Activated CD4-positive, CD25-positive, alpha-beta regulatory T cell treated with anti-CD3 and anti-CD28 coated beads, Interleukin-2, amount 50 U/mL, for 24 hours (primary cell): ENCODE data around the gene TNS1.
"Not testable (repeated sequence)": the region's sequence is repeated elsewhere in the genome, so short reads cannot be mapped to it uniquely, and the experiment has no call there.

ENCODE experiments used
- ATAC-seq, 2 donors: fragments of 150-1000 bp; cut with Tn5 transposase; one replicate each; pipeline ENCODE4 v1.10.0; 2021; ENCODE audit warnings: mild to moderate bottlenecking in 1 of 2, moderate library complexity in 1 of 2

Gene TNS1

GRCh38 chr2:218029366-218030360 lies 26.9 kb upstream of the TNS1 start:
- no peak for ATAC-seq

- ATAC-seq: no peak
Observed at GRCh38 chr2:218028562-218029348, 26.0 kb upstream of the TNS1 start.

- no peak for ATAC-seq
Observed at GRCh38 chr2:218028189-218028495, 25.3 kb upstream of the TNS1 start.

DNA sequence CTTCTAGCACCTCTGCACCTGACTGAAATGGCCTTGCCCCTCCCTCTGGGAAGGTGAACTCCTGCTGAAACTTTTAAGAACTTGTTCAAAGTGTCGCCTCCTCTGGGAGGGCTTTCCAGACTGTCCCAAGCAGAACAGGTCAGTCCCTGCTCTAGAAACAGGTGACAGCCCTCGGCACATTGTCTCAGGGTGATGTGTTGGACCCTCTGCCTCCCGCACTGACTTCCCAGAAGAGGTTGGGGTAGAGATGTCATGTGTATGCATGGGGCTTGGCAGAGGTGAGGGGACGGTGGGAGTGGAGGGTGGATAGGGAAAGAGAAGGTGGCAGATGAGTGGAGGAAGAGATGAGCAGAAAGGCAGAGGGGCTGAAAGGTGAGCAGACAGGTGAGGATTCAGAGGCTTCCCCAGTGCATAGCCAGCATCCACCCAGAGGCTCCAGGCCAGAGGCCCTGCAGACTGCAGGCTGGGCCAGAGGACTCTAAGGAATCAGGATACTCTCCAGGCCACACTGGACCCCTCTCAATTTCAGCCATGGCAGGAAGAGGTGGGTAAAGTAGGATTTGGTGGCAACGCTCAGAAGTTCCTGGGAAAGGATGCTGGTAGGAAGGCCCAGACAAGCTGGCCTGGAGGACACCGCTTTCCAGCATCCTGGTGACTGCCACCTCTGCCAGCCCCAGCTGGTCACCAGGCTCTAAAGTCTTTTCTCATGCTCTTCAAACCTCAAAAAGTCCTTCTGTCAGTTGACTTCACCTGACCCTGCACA lies 24.8 kb upstream of the TNS1 start:
- no peak for ATAC-seq

- ATAC-seq: no peak
Observed at GRCh38 chr2:218026676-218027425, 24.1 kb upstream of the TNS1 start.

DNA sequence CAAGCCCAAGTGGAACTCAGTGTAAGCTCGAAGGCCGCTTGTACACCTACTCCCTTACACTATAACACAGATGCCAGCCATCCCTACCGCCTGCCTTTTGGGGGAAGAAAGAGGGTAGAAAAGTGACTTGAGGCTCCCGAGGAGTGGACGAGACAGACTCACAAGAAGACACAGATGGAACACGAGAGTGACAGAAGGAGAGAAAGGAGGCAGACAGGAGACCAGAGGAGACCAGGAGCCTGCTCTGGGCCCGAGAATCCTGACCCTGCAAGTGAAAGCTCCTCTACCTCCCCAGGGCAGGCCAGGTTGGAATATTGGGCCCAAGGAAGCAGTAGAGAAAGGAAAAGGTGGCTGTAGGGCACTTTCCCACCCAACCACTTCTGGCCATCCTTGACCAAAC lies 23.4 kb upstream of the TNS1 start:
- ATAC-seq: no peak

DNA sequence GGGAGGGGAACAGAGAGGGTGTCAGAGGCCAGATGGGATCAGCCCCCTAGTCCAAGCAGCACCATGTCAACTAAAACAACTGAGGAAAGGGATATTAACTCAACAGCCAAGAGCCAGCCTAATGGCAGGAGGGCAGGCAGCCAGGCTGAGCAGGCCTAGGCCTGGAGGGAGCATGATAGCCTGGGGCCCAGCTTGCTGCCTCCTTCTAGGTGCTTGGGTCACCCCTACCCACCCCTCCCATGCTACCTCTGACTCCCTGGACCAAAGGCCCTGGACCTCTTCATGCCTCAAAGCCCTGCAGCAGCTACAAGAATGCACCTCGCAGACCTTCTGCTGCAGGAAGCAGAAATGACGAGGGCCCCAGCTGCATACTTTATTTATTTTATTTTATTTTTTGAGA lies 22.1 kb upstream of the TNS1 start:
- no peak for ATAC-seq

DNA sequence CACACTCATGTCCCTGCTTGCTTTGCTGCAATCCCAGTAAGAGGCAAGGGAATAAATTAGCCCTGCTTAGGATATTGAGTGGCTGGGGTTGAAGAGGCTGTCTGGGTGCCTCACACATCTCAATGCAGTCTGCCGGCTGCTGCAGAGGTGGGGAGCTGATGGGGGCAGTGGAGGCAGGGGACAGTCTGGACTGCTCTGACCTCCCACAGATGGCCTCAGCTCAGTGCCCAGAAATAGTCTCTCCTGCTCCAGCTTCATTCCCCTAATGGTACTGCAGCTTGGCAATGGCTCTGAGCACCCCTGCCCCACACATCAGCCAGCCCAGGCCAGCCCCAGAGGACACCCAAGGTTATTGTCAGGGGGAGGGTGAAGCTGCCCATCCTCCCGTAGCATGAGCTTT lies 21.5 kb upstream of the TNS1 start:
- ATAC-seq: no peak

GRCh38 chr2:218023636-218024035 lies 20.8 kb upstream of the TNS1 start:
- ATAC-seq: no peak

- ATAC-seq: no peak
Observed at GRCh38 chr2:218022851-218023530, 20.2 kb upstream of the TNS1 start.

DNA sequence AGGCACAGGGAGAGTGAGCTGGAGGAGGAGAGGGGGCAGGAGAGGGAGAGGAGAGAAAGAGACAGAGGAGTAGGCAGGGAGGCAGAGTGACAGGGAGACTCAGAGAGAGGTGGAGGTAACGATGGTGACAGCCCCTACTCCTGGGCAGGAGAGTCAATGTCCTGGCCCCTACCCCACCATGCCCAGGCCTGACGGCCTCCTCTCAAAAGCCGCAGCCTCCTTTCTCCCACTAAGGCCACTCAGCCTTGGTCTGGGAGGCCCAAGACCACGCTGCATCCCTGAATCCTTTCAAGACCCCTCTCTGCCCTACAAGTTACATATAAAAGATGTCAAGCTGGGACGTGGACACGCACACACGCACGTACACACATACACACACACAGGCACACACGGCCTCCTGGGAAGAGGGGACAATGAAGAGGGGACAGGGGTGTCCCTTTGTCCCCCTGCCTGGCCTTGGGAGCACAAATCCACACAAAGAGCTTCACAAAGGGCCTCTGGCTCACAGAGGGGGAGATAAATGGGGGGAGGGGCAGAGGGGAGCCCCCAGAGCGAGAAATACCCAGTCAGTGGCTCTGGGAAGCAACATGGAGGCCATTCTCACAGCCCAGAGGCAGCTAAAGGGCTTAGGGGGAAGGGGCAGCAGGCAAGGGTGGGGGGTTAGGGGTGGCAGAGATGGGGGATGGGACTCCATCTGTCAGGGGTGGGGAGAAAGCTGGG lies 19.5 kb upstream of the TNS1 start:
- ATAC-seq: no peak

DNA sequence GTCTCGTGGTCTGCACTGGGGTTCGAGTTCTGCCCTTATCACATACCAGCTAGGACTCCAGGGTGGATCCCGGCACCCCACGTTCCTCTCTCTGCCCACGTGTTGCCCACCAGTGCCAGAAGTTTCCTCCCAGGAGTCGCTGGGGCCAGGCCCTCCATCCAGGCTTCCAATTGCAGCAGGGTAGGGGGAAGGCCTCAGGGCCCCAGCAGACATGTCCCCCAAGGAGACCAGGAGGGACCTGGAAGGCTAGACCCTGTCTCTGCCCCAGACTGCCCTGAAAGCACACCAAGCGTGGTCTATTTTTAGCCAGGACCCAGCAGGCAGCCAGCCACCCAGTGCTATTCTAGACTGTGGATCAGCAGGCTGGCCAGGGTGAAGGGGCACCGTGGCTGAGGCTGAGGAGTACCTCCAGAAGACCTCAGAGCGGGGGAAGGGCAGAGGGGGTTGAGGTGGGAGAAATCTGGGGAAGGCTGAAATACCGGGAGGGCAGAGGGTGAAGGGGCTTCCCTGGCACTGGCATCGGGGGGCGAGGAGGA lies 18.8 kb upstream of the TNS1 start:
- no peak for ATAC-seq

- ATAC-seq: no peak
Observed at GRCh38 chr2:218020966-218021535, 18.3 kb upstream of the TNS1 start.

DNA sequence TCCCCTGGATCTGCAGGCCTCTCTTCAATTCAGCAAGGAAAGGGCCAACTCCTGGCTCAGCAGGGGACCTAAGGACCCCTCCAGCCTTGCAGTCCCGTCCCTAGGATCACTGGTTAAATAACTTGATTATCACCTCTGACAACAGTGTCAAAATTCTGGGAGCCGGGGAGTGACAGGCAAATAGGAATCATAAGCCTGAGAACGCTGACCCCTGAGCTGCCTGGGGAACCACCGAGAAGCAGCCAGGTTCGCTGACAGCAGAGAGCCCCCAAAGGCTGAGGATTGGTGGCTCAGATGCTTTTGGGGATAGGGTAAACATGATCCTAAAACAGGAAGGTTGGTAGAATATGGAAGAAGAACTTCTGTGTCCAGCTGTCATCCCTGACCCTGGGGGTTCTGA lies 17.5 kb upstream of the TNS1 start:
- ATAC-seq: no peak

DNA sequence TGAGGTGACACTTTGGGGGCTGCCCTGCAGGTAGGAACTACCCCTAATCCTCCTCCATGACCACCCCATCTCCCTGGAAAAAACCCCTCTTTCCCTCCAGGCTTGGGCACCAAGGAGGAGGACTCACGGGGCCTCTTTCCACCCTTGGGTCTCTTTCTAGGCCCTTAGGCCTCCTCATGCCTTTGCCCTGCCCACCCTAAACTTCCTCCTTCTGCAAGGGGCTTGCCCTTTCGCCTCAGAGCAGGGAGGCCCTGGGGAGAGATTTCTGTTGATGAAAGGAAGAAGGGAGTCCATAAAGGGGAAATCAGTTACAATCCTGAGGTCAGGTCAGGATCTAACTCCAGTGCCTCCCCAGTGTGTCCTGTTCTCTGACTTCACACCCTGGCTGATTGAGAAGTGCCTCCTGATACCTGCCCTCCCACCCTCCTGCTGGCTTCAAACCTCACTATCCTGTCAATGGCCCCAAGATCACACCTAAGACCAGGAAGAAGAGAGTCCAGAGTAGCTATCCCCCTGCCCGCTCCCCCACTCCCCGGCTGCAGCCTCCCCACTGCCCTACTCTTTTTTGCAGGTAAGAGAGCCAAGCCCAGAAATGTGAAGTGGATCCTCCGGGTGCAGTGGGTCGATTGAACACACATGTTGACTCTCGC lies 16.7 kb upstream of the TNS1 start:
- ATAC-seq: no peak

DNA sequence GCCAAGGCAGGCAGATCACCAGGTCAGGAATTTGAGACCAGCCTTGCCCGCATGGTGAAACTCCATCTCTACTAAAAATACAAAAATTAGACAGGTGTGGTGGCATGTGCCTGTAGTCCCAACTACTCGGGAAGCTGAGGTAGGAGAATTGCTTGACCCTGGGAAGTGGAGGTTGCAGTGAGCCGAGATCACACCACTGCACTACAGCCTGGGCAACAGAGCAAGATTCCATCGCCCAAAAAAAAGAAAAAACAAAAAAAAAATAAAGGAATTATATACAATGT lies 16.0 kb upstream of the TNS1 start:
- not testable (repeated sequence) for ATAC-seq

- ATAC-seq: no peak
Observed at GRCh38 chr2:218017211-218018053, 14.6 kb upstream of the TNS1 start.

GRCh38 chr2:218016810-218017209 lies 14.0 kb upstream of the TNS1 start:
- no peak for ATAC-seq
